MG63 (cell line): ENCODE data around the gene TSR3. TPM values are rescaled to one million over a fixed set of nuclear protein-coding genes. Genes with fewer than 3 reads are reported as not detected.

Source experiments
- DNase-seq: peaks from one replicate; pipeline ENCODE4 v3.0.0-alpha.2; 2020
- H3K27me3 ChIP-seq: fragments of 250-450 bp; sonication (Bioruptor Pico); 2 replicates; pipeline ENCODE4 v1.5.1; 2020; ENCODE audit warnings: mild to moderate bottlenecking, moderate library complexity
- H3K36me3 ChIP-seq: fragments of 250-450 bp; sonication (Bioruptor Pico); 2 replicates; pipeline ENCODE4 v1.5.1; 2020; ENCODE audit warnings: mild to moderate bottlenecking, moderate library complexity
- H3K4me3 ChIP-seq: fragments of 250-450 bp; sonication (Bioruptor Pico); 2 replicates; pipeline ENCODE4 v1.5.1; 2020; ENCODE audit warnings: mild to moderate bottlenecking, moderate library complexity
- H3K9me3 ChIP-seq: fragments of 250-450 bp; sonication (Bioruptor Pico); 2 replicates; pipeline ENCODE4 v1.5.1; 2020; ENCODE audit warnings: mild to moderate bottlenecking, moderate library complexity
- total RNA-seq: library from RNA; depleted of rRNA; stranded (reverse); fragments of >200 nt; shearing (Covaris generic); gene quantifications from 2 replicates; pipeline ENCODE4 v1.2.3, GENCODE V29; 2014; ENCODE audit warnings: low replicate concordance

The TSR3 gene
- total RNA-seq, 1 experiment from 2014 or later = 138 TPM

- DNase-seq = no peak
- H3K27me3 ChIP-seq = no peaks in the 10 kb centered on the region
- H3K36me3 ChIP-seq = peaks cover 72% of the 10 kb centered on the region
- no peaks in the 10 kb centered on the region for H3K9me3 ChIP-seq
- H3K4me3 ChIP-seq = no peak overlapping the region
These were observed 11.9 kb upstream of the TSR3 start for GRCh38 chr16:1363501-1364041.

- no peak for DNase-seq
- peaks cover 68% of the 10 kb centered on the region for H3K36me3 ChIP-seq
- no peaks in the 10 kb centered on the region for H3K9me3 ChIP-seq
- no peak overlapping the region for H3K4me3 ChIP-seq
- H3K27me3 ChIP-seq = no peaks in the 10 kb centered on the region
These were observed 11.1 kb upstream of the TSR3 start for GRCh38 chr16:1362807-1363206.

DNA sequence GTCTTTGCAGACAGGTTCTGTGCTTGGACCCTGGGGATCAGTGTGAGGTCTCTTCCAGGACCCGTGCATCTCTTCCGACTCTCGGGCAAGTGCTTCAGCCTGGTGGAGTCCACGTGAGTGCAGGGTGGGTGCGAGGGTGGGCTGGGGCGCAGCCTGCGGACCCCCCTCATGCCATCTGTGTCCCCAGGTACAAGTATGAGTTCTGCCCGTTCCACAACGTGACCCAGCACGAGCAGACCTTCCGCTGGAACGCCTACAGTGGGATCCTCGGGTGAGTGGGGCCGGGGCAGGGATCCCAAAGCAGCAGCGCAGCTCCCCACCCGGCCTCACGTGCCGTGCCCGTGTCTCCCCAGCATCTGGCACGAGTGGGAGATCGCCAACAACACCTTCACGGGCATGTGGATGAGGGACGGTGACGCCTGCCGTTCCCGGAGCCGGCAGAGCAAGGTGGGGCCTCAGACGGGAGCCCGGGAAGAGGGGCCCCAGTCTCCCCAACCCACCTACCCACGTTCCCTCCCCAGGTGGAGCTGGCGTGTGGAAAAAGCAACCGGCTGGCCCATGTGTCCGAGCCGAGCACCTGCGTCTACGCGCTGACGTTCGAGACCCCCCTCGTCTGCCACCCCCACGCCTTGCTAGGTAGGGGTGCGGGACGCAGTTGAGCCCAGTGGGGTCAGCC is 10.1 kb upstream of the TSR3 start:
- DNase-seq = no peak
- Histone ChIP-seq H3K4me3 (no peak overlapping the region), H3K9me3 (no peaks in the 10 kb centered on the region), H3K27me3 (no peaks in the 10 kb centered on the region), H3K36me3 (peaks cover 67% of the 10 kb centered on the region)

DNA sequence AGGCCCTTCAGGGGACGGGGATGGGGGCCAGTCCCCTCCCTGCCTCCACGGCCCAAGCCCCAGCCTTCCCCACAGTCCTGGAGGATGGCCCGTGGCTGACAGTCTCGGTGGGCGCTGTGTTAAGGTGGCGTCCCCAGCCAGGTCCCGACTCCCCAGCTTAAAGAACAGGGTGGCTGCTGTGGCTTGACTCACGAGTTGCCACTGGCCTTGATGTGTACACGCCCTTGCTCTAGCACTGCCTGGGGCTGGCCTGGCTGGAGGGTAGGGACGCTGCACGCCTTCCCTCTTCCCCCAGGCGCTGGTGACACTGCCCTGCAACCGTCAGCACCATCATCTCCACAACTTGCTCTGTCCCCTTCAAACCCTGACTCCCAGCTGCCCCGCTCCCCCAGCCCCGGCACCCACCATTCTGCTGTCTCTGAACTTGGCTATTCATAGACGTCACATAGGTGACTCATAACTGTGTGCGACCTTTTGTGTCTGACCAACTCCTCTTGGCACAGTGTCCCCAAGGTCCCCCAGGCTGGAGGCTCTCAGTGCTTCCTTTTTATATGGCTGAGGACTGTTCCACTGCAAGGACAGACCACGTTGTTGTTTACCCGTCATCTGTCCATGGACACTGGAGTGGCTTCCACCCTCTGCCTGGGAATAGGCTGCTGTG is 6.4 kb upstream of the TSR3 start:
- no peaks in the 10 kb centered on the region for H3K9me3 ChIP-seq
- H3K36me3 ChIP-seq = peaks cover 35% of the 10 kb centered on the region
- no peaks in the 10 kb centered on the region for H3K27me3 ChIP-seq
- H3K4me3 ChIP-seq = no peak overlapping the region
- DNase-seq = no peak

- no peak overlapping the region for H3K4me3 ChIP-seq
- peaks cover 19% of the 10 kb centered on the region for H3K36me3 ChIP-seq
- DNase-seq = no peak
- H3K27me3 ChIP-seq = no peaks in the 10 kb centered on the region
- no peaks in the 10 kb centered on the region for H3K9me3 ChIP-seq
These were observed 4.6 kb upstream of the TSR3 start for GRCh38 chr16:1356061-1356900.

DNA sequence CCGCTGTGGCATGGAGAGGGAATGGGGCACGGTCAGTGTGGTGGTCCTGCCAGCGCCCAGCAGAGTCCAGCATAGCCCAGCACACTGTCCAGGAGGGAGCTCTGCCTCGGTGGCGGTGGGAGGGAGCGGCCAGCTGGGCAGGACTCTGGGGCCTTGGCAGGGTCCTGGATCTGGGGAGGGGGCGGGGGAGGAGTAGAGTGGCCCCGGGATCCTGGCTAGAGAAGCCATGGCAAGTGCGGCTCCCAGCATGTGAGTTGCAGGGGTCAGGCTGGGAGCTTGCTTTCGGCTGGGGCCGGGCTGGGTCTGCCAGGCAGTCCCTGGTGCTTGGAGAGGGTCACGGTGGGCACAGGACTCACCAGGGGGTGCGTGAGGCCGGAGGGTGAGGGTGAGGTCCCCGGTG is 3.9 kb upstream of the TSR3 start:
- Histone ChIP-seq H3K4me3 (no peak overlapping the region), H3K9me3 (no peaks in the 10 kb centered on the region), H3K27me3 (no peaks in the 10 kb centered on the region), H3K36me3 (peaks cover 15% of the 10 kb centered on the region)
- no peak for DNase-seq

DNA sequence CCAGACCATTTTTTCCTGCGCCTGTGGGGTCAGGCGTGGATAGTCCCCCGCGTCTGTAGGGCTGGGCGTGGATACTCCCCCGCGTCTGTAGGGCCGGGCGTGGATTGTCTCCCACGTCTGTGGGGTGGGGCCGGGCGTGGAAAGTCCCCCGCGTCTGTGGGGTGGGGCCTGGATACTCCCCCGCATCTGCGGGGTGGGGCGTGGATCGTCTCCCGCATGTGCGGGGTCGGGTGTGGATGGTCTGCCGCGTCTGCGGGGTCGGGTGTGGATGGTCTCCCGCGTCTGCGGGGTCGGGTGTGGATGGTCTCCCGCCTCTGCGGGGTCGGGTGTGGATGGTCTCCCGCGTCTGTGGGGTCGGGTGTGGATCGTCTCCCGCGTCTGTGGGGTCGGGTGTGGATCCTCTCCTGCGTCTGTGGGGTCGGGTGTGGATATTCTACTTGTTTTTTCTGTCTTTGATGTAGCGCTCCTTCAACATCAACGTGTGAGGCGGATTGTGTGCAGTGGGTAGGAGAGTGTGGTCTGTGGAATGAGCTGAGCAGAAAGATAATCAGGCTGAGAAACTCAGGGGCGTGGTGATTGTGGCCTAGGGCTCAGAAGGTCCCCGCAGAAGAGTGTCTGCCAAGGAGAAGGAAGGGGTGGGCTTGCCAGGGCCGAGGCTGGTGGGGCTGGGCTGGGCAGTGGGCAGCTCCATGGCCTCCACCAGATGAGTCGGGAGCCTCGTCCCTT is 3.3 kb upstream of the TSR3 start:
- no peak for DNase-seq
- peaks cover 13% of the 10 kb centered on the region for H3K36me3 ChIP-seq
- H3K4me3 ChIP-seq = no peak overlapping the region
- no peaks in the 10 kb centered on the region for H3K27me3 ChIP-seq
- no peaks in the 10 kb centered on the region for H3K9me3 ChIP-seq

- peak overlapping the region; percentile 97 for H3K4me3 ChIP-seq
- H3K27me3 ChIP-seq = no peaks in the 10 kb centered on the region
- no peak for DNase-seq
- H3K9me3 ChIP-seq = no peaks in the 10 kb centered on the region
- H3K36me3 ChIP-seq = peaks cover 17% of the 10 kb centered on the region
These were observed 480 bp downstream of the TSR3 start for GRCh38 chr16:1351215-1351581.

GRCh38 chr16:1350691-1351090 is 987 bp downstream of the TSR3 start:
- Histone ChIP-seq H3K36me3 (peaks cover 17% of the 10 kb centered on the region), H3K4me3 (peak overlapping the region; percentile 97), H3K9me3 (no peaks in the 10 kb centered on the region), H3K27me3 (no peaks in the 10 kb centered on the region)
- DNase-seq = no peak

DNA sequence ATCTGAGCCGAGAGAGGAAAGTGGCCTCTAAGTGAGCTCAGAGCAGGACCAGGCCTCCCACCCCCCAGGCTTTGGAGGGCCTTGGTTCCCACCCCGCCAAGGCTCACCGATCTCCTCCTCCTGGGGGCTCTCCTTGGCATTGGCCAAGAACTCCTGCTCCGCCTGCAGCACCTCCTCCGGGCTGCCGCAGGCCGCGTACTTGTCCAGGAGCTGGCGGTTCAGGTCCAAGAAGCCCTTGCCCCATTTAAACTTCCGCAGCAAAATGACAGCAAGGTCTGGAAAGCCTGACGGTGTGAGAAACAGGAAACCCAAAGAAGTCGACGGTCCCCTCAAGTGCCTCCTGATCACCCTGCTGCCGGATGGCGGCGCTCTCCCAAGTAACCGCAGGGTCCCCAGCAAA is 1.7 kb downstream of the TSR3 start:
- Histone ChIP-seq H3K36me3 (peaks cover 17% of the 10 kb centered on the region), H3K4me3 (no peak overlapping the region), H3K27me3 (0 out of 2 replicates have a peak, but pooled peaks cover 1% of the 10 kb centered on the region), H3K9me3 (no peaks in the 10 kb centered on the region)
- no peak for DNase-seq

DNA sequence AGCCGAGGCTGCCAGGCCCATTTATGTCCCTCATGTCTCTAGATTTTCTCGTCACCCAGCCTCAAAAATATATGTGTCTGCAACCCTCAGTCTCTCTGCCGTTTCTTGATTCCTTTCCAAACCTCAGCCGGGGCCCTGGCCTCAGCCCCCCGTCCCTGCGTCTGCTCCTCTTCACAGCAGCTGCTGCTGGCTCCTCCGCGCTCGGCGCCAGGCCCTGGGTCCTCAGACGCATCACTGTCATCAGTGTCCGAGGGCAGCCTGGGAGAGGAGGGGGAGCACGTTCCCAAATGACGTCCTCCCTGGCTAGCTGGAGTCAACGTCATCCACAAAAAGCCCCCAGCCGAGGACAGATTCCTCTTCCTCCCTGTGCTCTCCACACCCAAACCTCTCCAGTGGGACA is 2.3 kb downstream of the TSR3 start:
- no peak for DNase-seq
- Histone ChIP-seq H3K9me3 (no peaks in the 10 kb centered on the region), H3K36me3 (peaks cover 17% of the 10 kb centered on the region), H3K4me3 (no peak overlapping the region), H3K27me3 (0 out of 2 replicates have a peak, but pooled peaks cover 2% of the 10 kb centered on the region)

DNA sequence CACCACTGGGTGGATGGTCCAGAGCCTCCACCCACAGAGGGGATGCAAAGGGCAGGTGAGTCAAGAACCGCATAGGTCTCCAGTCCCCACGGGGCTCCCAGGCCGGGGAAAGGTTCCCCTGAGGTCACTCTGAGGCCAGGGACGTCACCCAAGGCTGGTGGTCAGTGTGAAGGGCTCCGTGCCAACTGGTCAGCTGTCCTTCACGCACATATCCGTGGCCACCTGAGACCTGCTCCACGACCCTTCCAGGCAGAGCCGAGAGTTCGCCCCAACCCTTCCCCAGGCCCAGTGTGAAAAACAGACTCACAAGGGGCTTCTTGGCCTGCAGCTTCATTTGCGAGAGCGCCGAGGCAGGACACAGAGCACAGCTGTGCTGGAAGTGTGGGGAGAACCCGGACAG is 2.8 kb downstream of the TSR3 start:
- no peak overlapping the region for H3K4me3 ChIP-seq
- H3K9me3 ChIP-seq = no peaks in the 10 kb centered on the region
- H3K27me3 ChIP-seq = 0 out of 2 replicates have a peak, but pooled peaks cover 2% of the 10 kb centered on the region
- no peak for DNase-seq
- H3K36me3 ChIP-seq = peaks cover 17% of the 10 kb centered on the region

- H3K9me3 ChIP-seq = no peaks in the 10 kb centered on the region
- 0 out of 2 replicates have a peak, but pooled peaks cover 2% of the 10 kb centered on the region for H3K27me3 ChIP-seq
- DNase-seq = no peak
- no peak overlapping the region for H3K4me3 ChIP-seq
- H3K36me3 ChIP-seq = peaks cover 17% of the 10 kb centered on the region
These were observed 3.2 kb downstream of the TSR3 start for GRCh38 chr16:1348441-1348840.

DNA sequence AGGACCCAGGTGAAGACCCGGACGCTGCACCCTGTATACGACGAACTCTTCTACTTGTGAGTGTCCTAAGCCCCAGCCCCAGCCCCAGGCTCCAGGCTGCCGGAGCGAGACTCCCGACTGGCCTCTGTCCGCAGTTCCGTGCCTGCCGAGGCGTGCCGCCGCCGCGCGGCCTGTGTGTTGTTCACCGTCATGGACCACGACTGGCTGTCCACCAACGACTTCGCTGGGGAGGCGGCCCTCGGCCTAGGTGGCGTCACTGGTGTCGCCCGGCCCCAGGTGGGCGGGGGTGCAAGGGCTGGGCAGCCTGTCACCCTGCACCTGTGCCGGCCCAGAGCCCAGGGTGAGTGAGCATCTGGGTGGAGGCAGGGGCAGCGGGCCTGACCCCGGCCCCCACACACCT is 3.7 kb downstream of the TSR3 start:
- H3K9me3 ChIP-seq = no peaks in the 10 kb centered on the region
- H3K36me3 ChIP-seq = peaks cover 17% of the 10 kb centered on the region
- DNase-seq = no peak
- 0 out of 2 replicates have a peak, but pooled peaks cover 2% of the 10 kb centered on the region for H3K27me3 ChIP-seq
- no peak overlapping the region for H3K4me3 ChIP-seq

GRCh38 chr16:1347286-1347855 is 4.3 kb downstream of the TSR3 start:
- H3K9me3 ChIP-seq = no peaks in the 10 kb centered on the region
- no peak overlapping the region for H3K4me3 ChIP-seq
- H3K27me3 ChIP-seq = peaks cover 6% of the 10 kb centered on the region
- DNase-seq = no peak
- peaks cover 17% of the 10 kb centered on the region for H3K36me3 ChIP-seq
